ENCODE measurements around the gene ORAI3. TPM values are rescaled to one million over a fixed set of nuclear protein-coding genes. Genes with fewer than 3 reads are reported as not detected.
A peak's percentile ranks its signal among the peaks of the same experiment; 100 is the strongest.

The ORAI3 gene
- total and polyA plus RNA-seq, 2 of the 13 experiments (the other 11 are each of a cell fraction or from before 2014, with no cell fraction given) = 11.4 to 32.0 TPM

GRCh38 chr16:30956601-30957455 lies 8.0 kb downstream of the ORAI3 start (continued):
- TF ChIP-seq ARID5B (CRISPR knock-in tag; IDR thresholded peaks at IDR 0.05) = 0 out of 2 replicates have a peak, but pooled peaks have one; percentile 29
- TF ChIP-seq ZNF616 (CRISPR knock-in tag; IDR thresholded peaks at IDR 0.05; ENCODE audit: low read depth) = no peak
- TF ChIP-seq ZNF501 (CRISPR knock-in tag; IDR thresholded peaks at IDR 0.05) = peak; percentile 86
- TF ChIP-seq AFF4 (CRISPR knock-in tag; IDR thresholded peaks at IDR 0.05) = no peak; the same call in 1 of the 2 replicates
- no peak for TF ChIP-seq EHMT2 (IDR thresholded peaks at IDR 0.05; ENCODE audit: borderline replicate concordance, low read depth, low read length)
- 0 out of 2 replicates have a peak, but pooled peaks have one; percentile 85 for TF ChIP-seq ZNF704 (CRISPR knock-in tag; IDR thresholded peaks at IDR 0.05; ENCODE audit: borderline replicate concordance)
- peak; percentile 37; the same call in 1 of the 2 replicates for TF ChIP-seq ZBTB46 (CRISPR knock-in tag; IDR thresholded peaks at IDR 0.05; ENCODE audit: borderline replicate concordance)
- TF ChIP-seq SATB2 (CRISPR knock-in tag; IDR thresholded peaks at IDR 0.05) = no peak
- no peak for TF ChIP-seq RERE (CRISPR knock-in tag; IDR thresholded peaks at IDR 0.05; ENCODE audit: low read depth)
- no peak for TF ChIP-seq MLLT10 (CRISPR knock-in tag; IDR thresholded peaks at IDR 0.05)
